Measurements from ENCODE around the gene RCBTB1. TPM values are rescaled to one million over a fixed set of nuclear protein-coding genes. Genes with fewer than 3 reads are reported as not detected.

Gene RCBTB1
- total RNA-seq, 1 donor from 2014 or later: 7.2 TPM

DNA sequence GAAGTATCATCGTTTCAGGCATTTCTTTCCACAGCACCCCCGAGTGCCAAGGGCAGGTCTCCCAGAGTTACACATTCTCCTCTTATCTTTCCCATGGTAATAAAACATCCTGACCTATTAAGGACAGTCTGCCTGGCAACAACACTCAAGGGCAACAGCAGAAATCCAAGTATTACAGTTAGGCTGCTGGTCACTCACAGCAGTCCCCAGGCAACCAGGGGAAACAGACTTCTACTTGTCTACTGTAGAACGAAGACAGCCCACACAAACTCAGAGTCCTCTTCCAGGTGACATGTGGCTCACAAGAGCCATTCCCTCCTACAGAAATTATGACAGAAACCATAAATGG, 24.3 kb downstream of the RCBTB1 start:
- peak; percentile 69 for ATAC-seq

DNA sequence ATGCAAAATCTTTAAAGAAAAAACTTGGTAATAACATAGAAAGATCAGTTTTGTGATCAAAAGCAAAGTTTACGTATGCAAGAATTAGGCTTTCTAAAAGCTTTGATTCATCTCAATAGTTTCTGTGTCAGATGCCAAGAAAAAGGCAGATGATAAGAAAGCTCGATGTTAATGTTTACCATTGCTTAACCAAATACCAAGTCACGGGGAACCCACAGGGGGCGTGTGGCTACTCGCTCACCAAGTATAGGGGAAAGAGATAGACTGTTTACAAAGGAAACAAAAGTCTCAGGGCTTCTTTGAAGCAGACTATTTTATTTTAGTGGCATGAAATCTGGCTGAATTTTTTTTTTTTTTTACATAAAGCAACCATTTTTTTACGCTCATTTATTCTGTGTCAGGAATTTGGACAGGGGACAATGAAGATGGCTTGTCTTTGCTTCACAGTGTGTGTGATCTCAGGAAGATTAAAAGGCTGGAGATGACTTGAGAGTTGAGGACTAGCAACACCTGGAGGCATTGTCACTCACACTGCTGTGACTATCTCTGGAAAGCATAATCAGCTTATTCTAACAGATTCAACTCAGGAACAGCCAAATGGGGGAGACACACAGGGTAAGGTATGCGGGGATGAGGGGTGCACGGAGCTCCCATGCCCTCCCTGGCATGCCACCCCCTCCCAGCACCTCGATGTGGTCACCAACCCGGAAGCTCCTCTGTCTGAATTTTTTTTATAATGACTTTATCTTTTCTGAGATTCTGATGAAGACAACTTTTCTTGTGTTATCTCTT, 24.9 kb downstream of the RCBTB1 start:
- peak; percentile 64 for DNase-seq (ENCODE audit: low spot score)
- ATAC-seq: peak; percentile 92

More for the DNA sequence above, 24.3 kb downstream of the RCBTB1 start:
- no peak for DNase-seq (ENCODE audit: low spot score)

- DNase-seq (ENCODE audit: low spot score): no peak
- no peak for ATAC-seq
Measured at GRCh38 chr13:49559006-49559405, 26.4 kb downstream of the RCBTB1 start.

- ATAC-seq: no peak
- no peak for DNase-seq (ENCODE audit: low spot score)
Measured at GRCh38 chr13:49554387-49554786, 31.0 kb downstream of the RCBTB1 start.

GRCh38 chr13:49553888-49554287, 31.5 kb downstream of the RCBTB1 start:
- ATAC-seq: no peak
- DNase-seq (ENCODE audit: low spot score): no peak

- ATAC-seq: peak; percentile 12
- DNase-seq (ENCODE audit: low spot score): no peak
Measured at GRCh38 chr13:49550942-49551644, 34.3 kb downstream of the RCBTB1 start.

DNA sequence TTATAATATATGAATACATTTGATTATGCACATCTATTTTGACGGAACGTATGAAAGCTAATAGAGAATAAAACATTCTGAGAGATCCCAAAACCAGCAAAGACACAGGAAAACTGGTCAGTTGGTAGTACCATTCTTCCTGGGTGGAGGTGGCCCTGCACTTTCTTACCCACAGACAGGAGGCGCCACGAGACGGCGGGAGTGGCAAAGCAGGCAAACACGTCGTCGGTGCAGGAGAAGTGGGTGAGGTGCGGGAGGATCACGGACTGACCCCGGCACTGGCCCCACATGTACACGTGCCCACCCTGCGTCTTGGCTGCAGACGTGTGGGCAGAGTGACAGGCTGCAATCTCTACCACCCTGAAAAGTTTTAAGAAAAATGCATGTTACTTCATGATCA, 36.1 kb downstream of the RCBTB1 start:
- ATAC-seq: peak; percentile 60
- DNase-seq (ENCODE audit: low spot score): no peak

DNA sequence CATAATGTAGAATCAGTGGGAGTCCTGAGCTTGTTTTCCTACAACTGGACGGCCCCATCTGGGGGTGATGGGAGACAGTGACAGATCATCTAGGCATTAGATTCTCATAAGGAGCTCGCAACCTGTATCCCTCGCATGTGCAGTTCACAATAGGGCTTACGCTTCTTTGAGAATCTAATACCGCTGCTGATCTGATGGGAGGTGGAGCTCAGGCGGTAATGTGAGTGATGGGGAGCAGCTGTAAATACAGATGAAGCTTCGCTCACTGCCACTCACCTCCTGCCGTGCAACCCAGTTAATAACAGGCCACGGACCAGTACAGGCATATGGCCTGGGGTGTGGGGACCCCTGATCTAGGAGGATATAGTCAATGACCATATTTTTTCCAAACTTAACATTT, 38.8 kb downstream of the RCBTB1 start:
- no peak for ATAC-seq

DNA sequence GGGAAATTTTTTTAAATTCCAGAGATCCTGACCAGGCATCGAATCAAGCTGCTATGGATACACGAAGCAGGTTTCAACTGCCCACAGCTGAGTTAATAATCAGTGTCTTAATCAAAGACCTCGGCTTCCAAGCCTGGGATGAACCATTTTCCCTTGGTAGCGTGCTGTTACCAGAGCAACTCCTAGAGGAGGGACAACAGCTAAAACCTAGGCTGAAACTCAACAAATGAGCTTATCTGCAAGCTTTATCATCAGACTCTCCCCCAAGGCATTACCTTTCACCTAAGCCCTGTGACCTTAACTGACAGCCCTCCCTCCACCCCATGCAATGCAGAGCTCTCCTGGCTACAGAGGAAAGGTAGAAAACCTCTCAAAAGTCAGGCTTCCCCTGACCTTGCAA, 39.7 kb downstream of the RCBTB1 start:
- ATAC-seq: no peak

More for the DNA sequence above, 38.8 kb downstream of the RCBTB1 start:
- no peak for DNase-seq (ENCODE audit: low spot score)

GRCh38 chr13:49543656-49544055, 41.7 kb downstream of the RCBTB1 start:
- no peak for DNase-seq (ENCODE audit: low spot score)
- no peak for ATAC-seq

More for the DNA sequence above, 39.7 kb downstream of the RCBTB1 start:
- no peak for DNase-seq (ENCODE audit: low spot score)

- DNase-seq (ENCODE audit: low spot score): no peak
- no peak for ATAC-seq
Measured at GRCh38 chr13:49540552-49540951, 44.8 kb downstream of the RCBTB1 start.

DNA sequence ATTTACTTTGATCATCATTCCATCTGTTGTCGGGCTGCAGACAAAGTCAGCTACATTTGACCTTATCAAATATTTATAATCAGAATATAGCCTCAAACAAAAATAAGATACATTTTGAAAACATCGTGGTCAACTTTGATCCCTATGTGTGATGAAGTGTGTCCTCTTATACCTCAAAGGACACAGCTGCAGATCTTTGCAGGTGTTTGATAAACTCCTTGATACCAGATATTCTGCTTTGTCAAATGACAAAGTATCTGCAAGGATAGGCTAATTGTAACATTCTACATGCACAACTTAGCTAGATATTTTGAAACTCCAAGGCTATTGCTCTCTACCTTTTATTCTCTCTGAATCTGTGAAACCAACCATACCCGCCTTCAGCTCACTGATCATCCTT, 45.6 kb downstream of the RCBTB1 start:
- no peak for ATAC-seq
- no peak for DNase-seq (ENCODE audit: low spot score)

GRCh38 chr13:49539313-49539712, 46.0 kb downstream of the RCBTB1 start:
- DNase-seq (ENCODE audit: low spot score): no peak
- no peak for ATAC-seq

GRCh38 chr13:49538404-49538803, 47.0 kb downstream of the RCBTB1 start:
- ATAC-seq: no peak
- no peak for DNase-seq (ENCODE audit: low spot score)

- ATAC-seq: no peak
- DNase-seq (ENCODE audit: low spot score): no peak
Measured at GRCh38 chr13:49536144-49536873, 49.0 kb downstream of the RCBTB1 start.

- DNase-seq (ENCODE audit: low spot score): no peak
- no peak for ATAC-seq
Measured at GRCh38 chr13:49533591-49534269, 51.6 kb downstream of the RCBTB1 start.

GRCh38 chr13:49533011-49533410, 52.3 kb downstream of the RCBTB1 start:
- DNase-seq (ENCODE audit: low spot score) (no peak), ATAC-seq (no peak)

DNA sequence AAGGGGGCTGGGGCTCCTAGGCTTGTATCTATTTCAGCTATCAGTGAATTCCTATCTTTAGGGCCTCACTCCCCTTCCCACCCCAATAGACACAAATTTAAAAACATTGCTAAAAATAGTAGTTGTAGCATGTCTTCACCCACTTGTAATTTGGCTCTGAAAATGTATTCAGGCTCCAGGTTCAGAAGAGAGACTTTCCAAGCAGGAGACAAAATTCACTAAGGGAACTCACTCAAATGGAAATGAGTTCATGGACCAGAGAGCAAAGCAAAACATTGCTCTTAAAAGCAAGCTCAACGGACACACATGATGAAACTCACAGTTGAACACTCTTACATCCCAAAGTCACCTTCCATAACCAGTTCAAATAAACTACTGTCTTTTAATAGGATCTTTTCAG, 52.8 kb downstream of the RCBTB1 start:
- ATAC-seq (no peak), DNase-seq (ENCODE audit: low spot score) (no peak)

- ATAC-seq (no peak), DNase-seq (ENCODE audit: low spot score) (no peak)
Measured at GRCh38 chr13:49530457-49530856, 54.9 kb downstream of the RCBTB1 start.

- DNase-seq (ENCODE audit: low spot score): no peak
- ATAC-seq: no peak
Measured at GRCh38 chr13:49528161-49528560, 57.2 kb downstream of the RCBTB1 start.

GRCh38 chr13:49527123-49527522, 58.2 kb downstream of the RCBTB1 start:
- no peak for ATAC-seq
- no peak for DNase-seq (ENCODE audit: low spot score)

Measured in left lobe of liver (tissue), 2 donors.